Neuronal stem cell (in vitro differentiated cells): ENCODE measurements around the gene MECR.
"Not testable (repeated sequence)": the region's sequence is repeated elsewhere in the genome, so short reads cannot be mapped to it uniquely, and the experiment has no call there.

ENCODE experiments used
- DNase-seq: peaks from one replicate; pipeline ENCODE4 v3.0.0-alpha.2; 2013; ENCODE audit warnings: low spot score
- H2AFZ ChIP-seq: one replicate; pipeline ENCODE4 v1.6.1; 2013; ENCODE audit warnings: mild to moderate bottlenecking, low read length, inconsistent platforms
- H2AK5ac ChIP-seq: 2 replicates; pipeline ENCODE4 v1.6.1; 2013; ENCODE audit warnings: low read depth, mild to moderate bottlenecking, inconsistent platforms, low read length, moderate library complexity, mixed read lengths
- H2BK120ac ChIP-seq: 2 replicates; pipeline ENCODE4 v1.6.1; 2013; ENCODE audit warnings: low read depth, mild to moderate bottlenecking, inconsistent platforms, low read length, moderate library complexity, mixed read lengths
- H2BK12ac ChIP-seq: one replicate; pipeline ENCODE4 v1.6.1; 2013; ENCODE audit warnings: low read length, inconsistent platforms
- H2BK15ac ChIP-seq: 2 replicates; pipeline ENCODE4 v1.6.1; 2013; ENCODE audit warnings: mild to moderate bottlenecking, low read length, inconsistent platforms, mixed read lengths
- H2BK5ac ChIP-seq: one replicate; pipeline ENCODE4 v1.6.1; 2013; ENCODE audit warnings: inconsistent platforms, mild to moderate bottlenecking, low read length, moderate library complexity
- H3K14ac ChIP-seq: one replicate; pipeline ENCODE4 v1.6.1; 2013; ENCODE audit warnings: low read length, inconsistent platforms
- H3K18ac ChIP-seq: 2 replicates; pipeline ENCODE4 v1.6.1; 2013; ENCODE audit warnings: low read length, inconsistent platforms
- H3K23ac ChIP-seq: 2 replicates; pipeline ENCODE4 v1.6.1; 2013; ENCODE audit warnings: low read depth, mild to moderate bottlenecking, mixed read lengths, low read length, inconsistent platforms; ENCODE audit not compliant: poor library complexity
- H3K27ac ChIP-seq: replicated peaks from 3 replicates; pipeline ENCODE4 v1.5.1; 2013; ENCODE audit warnings: low read length, inconsistent platforms
- H3K27me3 ChIP-seq, 3 experiments: 2 replicates each; pipeline ENCODE4 v1.6.1; 2013; ENCODE audit warnings: low read length in 3 of 3, mild to moderate bottlenecking in 2 of 3, inconsistent platforms in 1 of 3, low read depth in 1 of 3, mixed read lengths in 1 of 3, moderate library complexity in 1 of 3; ENCODE audit not compliant: control insufficient read depth in 3 of 3, insufficient read depth in 3 of 3
- H3K36me3 ChIP-seq, 2 donors: replicated peaks in 1 of 2; 2 replicates each; pipeline ENCODE4 v1.6.1; 2013; ENCODE audit warnings: low read length in 2 of 2; ENCODE audit not compliant: control insufficient read depth in 2 of 2, insufficient read depth in 2 of 2
- H3K4ac ChIP-seq: 2 replicates; pipeline ENCODE4 v1.6.1; 2013; ENCODE audit warnings: inconsistent platforms, mild to moderate bottlenecking, low read length, moderate library complexity
- H3K4me1 ChIP-seq, 2 donors: 1 replicate in 1 of 2; 2 replicates in 1 of 2; pipeline ENCODE4 v1.6.1; 2013; ENCODE audit warnings: low read length in 2 of 2, low read depth in 1 of 2; ENCODE audit not compliant: control insufficient read depth in 2 of 2, insufficient read depth in 1 of 2
- H3K4me2 ChIP-seq: one replicate; pipeline ENCODE4 v1.6.1; 2013; ENCODE audit warnings: mild to moderate bottlenecking, low read length, inconsistent platforms; ENCODE audit not compliant: insufficient read depth, poor library complexity, severe bottlenecking
- H3K4me3 ChIP-seq, 2 donors: 2 replicates each; pipeline ENCODE4 v1.5.1; 2013; ENCODE audit warnings: low read length in 2 of 2, mild to moderate bottlenecking in 2 of 2, inconsistent platforms in 1 of 2, moderate library complexity in 1 of 2
- H3K79me1 ChIP-seq: one replicate; pipeline ENCODE4 v1.6.1; 2013; ENCODE audit warnings: low read depth, mild to moderate bottlenecking, inconsistent platforms, low read length, moderate library complexity
- H3K9ac ChIP-seq: one replicate; pipeline ENCODE4 v1.6.1; 2013; ENCODE audit warnings: mild to moderate bottlenecking, low read depth, low read length, inconsistent platforms; ENCODE audit not compliant: poor library complexity
- H3K9me3 ChIP-seq, 2 donors: replicated peaks in 1 of 2; 2 replicates each; pipeline versions ENCODE3 to v1.6.1; 2013; ENCODE audit warnings: low read length in 2 of 2, mild to moderate bottlenecking in 2 of 2, inconsistent platforms in 1 of 2, low read depth in 1 of 2, mixed read lengths in 1 of 2, moderate library complexity in 1 of 2; ENCODE audit not compliant: control insufficient read depth in 2 of 2, insufficient read depth in 1 of 2
- H4K8ac ChIP-seq: one replicate; pipeline ENCODE4 v1.6.1; 2013; ENCODE audit warnings: low read depth, mild to moderate bottlenecking, inconsistent platforms, low read length, moderate library complexity
- H4K91ac ChIP-seq: one replicate; pipeline ENCODE4 v1.6.1; 2013; ENCODE audit warnings: low read length, low read depth, mild to moderate bottlenecking, inconsistent platforms; ENCODE audit not compliant: poor library complexity
- WGBS, 2 donors: extraction: QIAGEN DNeasy Blood & Tissue Kit; methylation state at CpG; one replicate each; pipeline ENCODE4 v1.1.7; 2013; ENCODE audit warnings: missing lambda C conversion rate in 2 of 2, mixed read lengths in 1 of 2; ENCODE audit not compliant: insufficient read length in 2 of 2, insufficient replicate concordance in 1 of 2; ENCODE audit errors: extremely low coverage in 2 of 2; 5-methylcytosine and 5-hydroxymethylcytosine counted together

MECR gene

DNA sequence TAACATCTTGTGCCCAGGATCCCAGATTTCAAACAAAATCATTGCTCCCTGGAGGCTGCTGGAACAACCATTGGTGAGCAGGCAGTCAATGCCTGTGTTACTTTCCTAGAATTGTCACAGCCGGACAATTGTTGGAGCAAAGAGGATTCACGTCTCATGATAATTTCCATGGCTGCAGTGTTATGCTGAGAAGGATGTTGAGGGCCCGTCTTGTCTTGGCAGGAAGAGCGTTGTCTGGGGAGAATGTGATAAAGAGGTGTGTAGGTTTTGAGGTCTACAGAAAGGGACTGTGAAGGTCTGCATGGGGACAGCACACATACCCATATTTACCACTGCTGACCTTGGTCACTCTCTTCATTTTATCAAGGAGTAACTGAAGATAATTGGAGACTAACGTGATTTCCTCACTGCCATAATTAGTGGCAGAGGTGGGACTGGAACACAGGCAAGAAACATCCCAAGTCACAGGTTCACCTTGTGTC is 6.3 kb downstream of the MECR start:
- Histone ChIP-seq H3K4me1 (peaks cover 2 to 6% of the 10 kb centered on the region in 2 donors), H3K9ac (no peak overlapping the region), H3K36me3 (peaks cover 0 to 24% of the 10 kb centered on the region in 2 donors), H2BK12ac (no peak overlapping the region), H3K27me3 (no peaks in the 10 kb centered on the region), H4K91ac (no peak overlapping the region), H3K79me1 (no peaks in the 10 kb centered on the region), H3K27ac (no peak overlapping the region), H3K23ac (no peak overlapping the region), H2AFZ (no peak overlapping the region), H3K4ac (no peak overlapping the region), H3K14ac (no peak overlapping the region), H2BK5ac (no peak overlapping the region), H3K9me3 (no peaks in the 10 kb centered on the region), H2BK15ac (no peak overlapping the region), H3K4me3 (no peak overlapping the region), H3K18ac (no peak overlapping the region), H2AK5ac (no peak overlapping the region), H3K4me2 (no peak overlapping the region), H4K8ac (no peak overlapping the region), H2BK120ac (no peak overlapping the region)
- WGBS, 2 donors: no CpG with 5 or more reads among the region's 5 CpGs
- no peak for DNase-seq

DNA sequence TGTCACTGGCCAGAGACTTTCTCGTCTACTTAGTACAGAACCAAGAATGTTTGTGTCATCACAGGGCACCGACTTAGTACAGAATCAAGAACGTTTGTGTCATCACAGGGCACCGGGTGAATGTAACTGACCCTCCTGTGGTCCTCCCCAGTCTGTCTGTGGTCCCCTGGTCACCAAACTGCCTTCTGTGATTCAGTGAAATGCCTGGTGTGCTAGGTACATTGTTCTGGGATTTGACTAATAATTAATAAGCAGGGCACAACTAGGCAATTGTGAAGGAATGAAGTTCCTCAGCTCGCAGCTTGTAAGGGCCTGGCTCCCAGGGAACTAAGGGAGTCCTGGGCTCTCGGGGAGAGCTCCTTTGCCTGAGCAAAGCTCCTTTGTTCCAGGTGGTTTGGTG is 7.2 kb downstream of the MECR start:
- no peak overlapping the region for H3K23ac ChIP-seq
- H2BK5ac ChIP-seq: no peak overlapping the region
- H3K27me3 ChIP-seq: no peaks in the 10 kb centered on the region
- no peak overlapping the region for H3K4ac ChIP-seq
- H3K9ac ChIP-seq: no peak overlapping the region
- no peak overlapping the region for H4K91ac ChIP-seq
- no peaks in the 10 kb centered on the region for H3K9me3 ChIP-seq
- H3K14ac ChIP-seq: no peak overlapping the region
- H3K36me3 ChIP-seq: peaks cover 2 to 29% of the 10 kb centered on the region in 2 donors
- H3K79me1 ChIP-seq: no peaks in the 10 kb centered on the region
- no peak overlapping the region for H2BK120ac ChIP-seq
- H2BK12ac ChIP-seq: no peak overlapping the region
- no peak overlapping the region for H4K8ac ChIP-seq
- no peak overlapping the region for H3K4me2 ChIP-seq
- peaks cover 2 to 6% of the 10 kb centered on the region in 2 donors for H3K4me1 ChIP-seq
- no peak overlapping the region for H3K18ac ChIP-seq
- H3K27ac ChIP-seq: no peak overlapping the region
- H2BK15ac ChIP-seq: no peak overlapping the region
- no peak overlapping the region for H2AK5ac ChIP-seq
- no CpG with 5 or more reads among the region's 6 CpGs for WGBS, 2 donors
- H2AFZ ChIP-seq: no peak overlapping the region
- DNase-seq: no peak
- no peak overlapping the region for H3K4me3 ChIP-seq

DNA sequence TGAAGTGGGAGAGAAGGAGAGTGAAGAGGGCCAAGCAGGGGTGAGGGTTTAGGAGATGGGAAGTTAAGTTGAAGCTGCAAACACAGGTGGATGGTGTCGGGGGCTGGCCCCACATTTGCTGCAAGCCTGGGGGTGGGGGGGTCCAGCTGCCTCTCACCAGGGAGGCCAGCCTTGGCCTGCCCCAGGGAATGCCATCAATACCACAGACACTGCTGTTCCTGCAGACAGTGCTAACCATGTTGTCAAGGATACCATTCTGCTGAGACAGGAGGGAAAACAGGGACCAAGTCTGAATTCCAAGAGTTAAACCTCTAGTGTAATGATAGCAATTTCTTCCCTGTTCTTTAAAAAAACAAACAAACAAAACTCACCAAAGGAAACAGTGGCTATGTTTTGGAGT is 8.0 kb downstream of the MECR start:
- Histone ChIP-seq H3K36me3 (peaks cover 4 to 35% of the 10 kb centered on the region in 2 donors), H3K9ac (no peak overlapping the region), H3K14ac (no peak overlapping the region), H2BK12ac (no peak overlapping the region), H3K18ac (no peak overlapping the region), H2BK15ac (no peak overlapping the region), H3K4me3 (no peak overlapping the region), H3K23ac (no peak overlapping the region), H2AFZ (no peak overlapping the region), H2BK120ac (no peak overlapping the region), H2AK5ac (no peak overlapping the region), H3K4me1 (peaks cover 2 to 6% of the 10 kb centered on the region in 2 donors), H3K79me1 (no peaks in the 10 kb centered on the region), H4K91ac (no peak overlapping the region), H3K9me3 (no peaks in the 10 kb centered on the region), H3K4ac (no peak overlapping the region), H3K27ac (no peak overlapping the region), H2BK5ac (no peak overlapping the region), H3K27me3 (no peaks in the 10 kb centered on the region), H3K4me2 (no peak overlapping the region), H4K8ac (no peak overlapping the region)
- WGBS, 2 donors: no CpG with 5 or more reads among the region's 1 CpG
- no peak for DNase-seq

DNA sequence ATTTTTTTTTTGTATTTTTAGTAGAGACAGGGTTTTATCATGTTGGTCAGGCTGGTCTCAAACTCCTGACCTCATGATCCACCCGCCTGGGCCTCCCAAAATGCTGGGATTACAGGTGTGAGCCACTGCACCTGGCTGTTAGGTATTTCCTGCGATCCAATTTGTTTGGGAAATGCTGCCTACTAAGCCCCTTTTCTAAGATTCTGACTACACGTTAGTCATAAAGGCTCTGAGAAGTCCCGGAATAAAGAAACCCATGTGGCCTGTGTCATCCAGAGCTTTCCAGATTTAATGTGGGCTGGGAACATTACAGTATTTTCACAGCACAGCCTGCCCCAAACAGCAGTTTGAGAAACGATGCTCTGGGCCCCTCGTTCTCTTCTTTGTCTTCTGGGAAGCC is 8.5 kb downstream of the MECR start:
- not testable (repeated sequence) for H3K4me1 ChIP-seq, H2BK15ac ChIP-seq, H2AFZ ChIP-seq, H2AK5ac ChIP-seq, H3K18ac ChIP-seq, H3K27ac ChIP-seq, H3K9me3 ChIP-seq, H4K8ac ChIP-seq, H3K23ac ChIP-seq, H3K79me1 ChIP-seq, H2BK12ac ChIP-seq, H3K4me3 ChIP-seq, H3K27me3 ChIP-seq, DNase-seq, H3K9ac ChIP-seq, H2BK120ac ChIP-seq, H3K4ac ChIP-seq, H2BK5ac ChIP-seq, H4K91ac ChIP-seq, H3K14ac ChIP-seq, H3K4me2 ChIP-seq
- WGBS, 2 donors: no CpG with 5 or more reads among the region's 6 CpGs
- H3K36me3 ChIP-seq: peaks cover 6 to 38% of the 10 kb centered on the region in 2 donors
